GM23338 (cell line): ENCODE results near the gene FZD7.

ENCODE experiments used
- CREB1 ChIP-seq: fragments of 250-450 bp; sonication (Bioruptor Pico); IDR thresholded peaks from 2 replicates; pipeline ENCODE4 v1.5.0; 2020; ENCODE audit warnings: low read depth, mild to moderate bottlenecking, moderate library complexity
- CTCF ChIP-seq, 2 experiments: fragments of 200-600 bp in 1 of 2; sonication (generic) in 1 of 2; conservative IDR thresholded peaks; 2 replicates each; pipeline versions ENCODE4 v1.5.1 to v1.6.1; 2016 to 2017; ENCODE audit warnings: antibody characterized with exemption in 2 of 2, low read depth in 2 of 2, mild to moderate bottlenecking in 2 of 2, moderate library complexity in 1 of 2
- EZH2 ChIP-seq: fragments of 200-600 bp; sonication (generic); IDR thresholded peaks from one replicate; pipeline ENCODE4 v1.8.0; 2017; ENCODE audit warnings: antibody characterized with exemption, mild to moderate bottlenecking, low read depth; ENCODE audit not compliant: unreplicated experiment
- EZH2phosphoT487 ChIP-seq: fragments of 200-600 bp; sonication (generic); IDR thresholded peaks from one replicate; pipeline ENCODE4 v1.8.1; 2018; ENCODE audit warnings: antibody characterized with exemption; ENCODE audit not compliant: unreplicated experiment
- POLR2AphosphoS5 ChIP-seq: IDR thresholded peaks from 2 replicates; pipeline ENCODE4 v1.6.1; 2016; ENCODE audit warnings: antibody characterized with exemption, low read depth
- REST ChIP-seq: IDR thresholded peaks from one replicate; pipeline ENCODE4 v1.6.1; 2018; ENCODE audit warnings: antibody characterized with exemption; ENCODE audit not compliant: unreplicated experiment
- ZNF331 ChIP-seq: fragments of 250-450 bp; sonication (Bioruptor Pico); IDR thresholded peaks from 2 replicates; pipeline ENCODE4 v1.5.0; 2020; ENCODE audit warnings: low read depth, mild to moderate bottlenecking, moderate library complexity

- TF ChIP-seq REST (no peak), CREB1 (no peak), EZH2phosphoT487 (no peak), CTCF (conservative IDR thresholded peaks at IDR 0.05; ENCODE audit: low read depth in 2 of 2) (no peak), POLR2AphosphoS5 (no peak), EZH2 (no peak), ZNF331 (no peak)
Measured at GRCh38 chr2:202046572-202046971, 12.9 kb downstream of the FZD7 start.
